Endothelial cell (in vitro differentiated cells): Measurements from ENCODE around the gene HSF2BP. TPM values are rescaled to one million over a fixed set of nuclear protein-coding genes. Genes with fewer than 3 reads are reported as not detected.
"Not testable (repeated sequence)": the region's sequence is repeated elsewhere in the genome, so short reads cannot be mapped to it uniquely, and the experiment has no call there.

ENCODE experiments used
- DNase-seq: peaks from one replicate; pipeline ENCODE4 v3.0.0; 2021; ENCODE audit warnings: low spot score
- H3K27ac Mint-ChIP-seq: one replicate; pipeline ENCODE4 v1.8.0; 2021; ENCODE audit warnings: mixed read lengths, inconsistent platforms; ENCODE audit not compliant: unreplicated experiment
- H3K27me3 Mint-ChIP-seq: one replicate; pipeline ENCODE4 v1.8.0; 2021; ENCODE audit warnings: mild to moderate bottlenecking, moderate library complexity, mixed read lengths, inconsistent platforms; ENCODE audit not compliant: unreplicated experiment
- H3K36me3 Mint-ChIP-seq: one replicate; pipeline ENCODE4 v1.8.0; 2021; ENCODE audit warnings: mild to moderate bottlenecking, low read depth, mixed read lengths, inconsistent platforms; ENCODE audit not compliant: unreplicated experiment
- H3K4me1 Mint-ChIP-seq: one replicate; pipeline ENCODE4 v1.8.0; 2021; ENCODE audit warnings: mild to moderate bottlenecking, mixed read lengths, inconsistent platforms; ENCODE audit not compliant: unreplicated experiment
- H3K4me3 Mint-ChIP-seq: one replicate; pipeline ENCODE4 v1.8.0; 2021; ENCODE audit warnings: mild to moderate bottlenecking, mixed read lengths, inconsistent platforms; ENCODE audit not compliant: unreplicated experiment
- H3K9me3 Mint-ChIP-seq: one replicate; pipeline ENCODE4 v1.8.0; 2021; ENCODE audit warnings: mixed read lengths, inconsistent platforms; ENCODE audit not compliant: unreplicated experiment
- CTCF ChIP-seq: fragments of 200-600 bp; sonication (generic); IDR thresholded peaks from one replicate; pipeline ENCODE4 v1.5.0; 2021; ENCODE audit warnings: antibody characterized with exemption; ENCODE audit not compliant: unreplicated experiment
- total RNA-seq: library from RNA; stranded (reverse); fragmentation: NEBNext Ultra II Directional; extraction: Animal tissue kit (Norgen Biotek cat#: 25700); gene quantifications from one replicate; pipeline ENCODE4 v1.2.1, GENCODE V29; 2021; ENCODE audit not compliant: unreplicated experiment

The HSF2BP gene
- total RNA-seq, 1 donor from 2014 or later, result 2.3 TPM

- Mint-ChIP-seq H3K4me3 (no peak overlapping the region), H3K27me3 (peaks cover 2% of the 10 kb centered on the region), H3K4me1 (peaks cover 13% of the 10 kb centered on the region), H3K36me3 (no peaks in the 10 kb centered on the region), H3K9me3 (no peaks in the 10 kb centered on the region), H3K27ac (no peak overlapping the region)
- no peak for DNase-seq
- no peak for TF ChIP-seq CTCF
Observed at GRCh38 chr21:43598416-43599120, 60.7 kb downstream of the HSF2BP start.

GRCh38 chr21:43597540-43598250 is 61.6 kb downstream of the HSF2BP start:
- H3K4me3 Mint-ChIP-seq, result no peak overlapping the region
- H3K27ac Mint-ChIP-seq, result no peak overlapping the region
- no peak for DNase-seq
- no peaks in the 10 kb centered on the region for H3K36me3 Mint-ChIP-seq
- no peak for TF ChIP-seq CTCF
- peaks cover 11% of the 10 kb centered on the region for H3K4me1 Mint-ChIP-seq
- no peaks in the 10 kb centered on the region for H3K9me3 Mint-ChIP-seq
- no peaks in the 10 kb centered on the region for H3K27me3 Mint-ChIP-seq

- Mint-ChIP-seq H3K27me3 (no peaks in the 10 kb centered on the region), H3K9me3 (no peaks in the 10 kb centered on the region), H3K27ac (no peak overlapping the region), H3K4me3 (no peak overlapping the region), H3K36me3 (no peaks in the 10 kb centered on the region), H3K4me1 (peaks cover 4% of the 10 kb centered on the region)
- no peak for TF ChIP-seq CTCF
- DNase-seq, result no peak
Observed at GRCh38 chr21:43597052-43597451, 62.2 kb downstream of the HSF2BP start.

- H3K9me3 Mint-ChIP-seq, result no peaks in the 10 kb centered on the region
- H3K4me3 Mint-ChIP-seq, result no peak overlapping the region
- no peaks in the 10 kb centered on the region for H3K4me1 Mint-ChIP-seq
- no peak for DNase-seq
- no peaks in the 10 kb centered on the region for H3K36me3 Mint-ChIP-seq
- no peak for TF ChIP-seq CTCF
- H3K27me3 Mint-ChIP-seq, result no peaks in the 10 kb centered on the region
- no peak overlapping the region for H3K27ac Mint-ChIP-seq
Observed at GRCh38 chr21:43596616-43597015, 62.7 kb downstream of the HSF2BP start.

GRCh38 chr21:43595769-43596168 is 63.5 kb downstream of the HSF2BP start:
- not testable (repeated sequence) for H3K4me3 Mint-ChIP-seq, H3K4me1 Mint-ChIP-seq

More at GRCh38 chr21:43595769-43596168, 63.5 kb downstream of the HSF2BP start:
- not testable (repeated sequence) for DNase-seq, H3K9me3 Mint-ChIP-seq, H3K27me3 Mint-ChIP-seq, H3K27ac Mint-ChIP-seq, H3K36me3 Mint-ChIP-seq
